HEK293T (cell line): ENCODE data around the gene EOMES.

Source experiments
- BHLHE40 ChIP-seq: fragments of 450-650 bp; IDR thresholded peaks from 2 replicates; pipeline ENCODE4 v1.6.1; 2016; ENCODE audit warnings: mild to moderate bottlenecking, moderate library complexity, borderline replicate concordance
- FOXK2 ChIP-seq: fragments of 450-650 bp; IDR thresholded peaks from 2 replicates; pipeline ENCODE4 v1.6.1; 2016; ENCODE audit warnings: mild to moderate bottlenecking
- TARDBP ChIP-seq: fragments of 450-650 bp; IDR thresholded peaks from 2 replicates; pipeline ENCODE4 v1.6.1; 2016

DNA sequence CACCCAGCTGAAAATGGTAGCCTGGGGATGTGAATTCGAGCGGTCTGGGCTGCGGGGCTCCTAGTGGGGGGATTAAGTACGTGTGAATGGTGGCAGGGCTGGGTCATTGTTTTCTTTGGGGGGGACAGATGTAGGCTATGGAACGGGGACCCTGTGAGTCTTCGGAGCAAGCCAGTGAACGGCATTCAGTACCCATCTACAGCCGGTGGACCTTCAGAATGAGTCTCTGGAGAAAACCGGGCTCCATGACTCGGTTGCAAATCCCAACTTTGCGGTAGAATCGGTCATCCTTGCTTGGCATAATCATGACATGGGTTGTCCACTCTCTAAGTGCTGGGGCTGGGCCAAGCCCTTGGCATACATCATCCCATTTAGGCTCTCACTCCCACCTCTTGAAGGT lies 7.2 kb upstream of the EOMES start:
- TF ChIP-seq FOXK2 (no peak), TARDBP (no peak), BHLHE40 (no peak)
